ENCODE data around the gene DNAI2. TPM values are rescaled to one million over a fixed set of nuclear protein-coding genes. Genes with fewer than 3 reads are reported as not detected.

Gene DNAI2
- polyA plus RNA-seq (ENCODE audit: insufficient read length in 4 of 4) = under 1 TPM in 1 of 4 donors, not detected in 3; 0.19 TPM

GRCh38 chr17:74274060-74274708, at the start of gene DNAI2:
TSS of gene DNAI2 (plus strand) at chr17:74274234. CDS start at chr17:74281818, 7,584 bp downstream.
- DNase-seq (ENCODE audit: low read depth in 4 of 4, low spot score in 3 of 4) = peak in 1 of 4 donors; percentile 49

- no peak for DNase-seq (ENCODE audit: low read depth in 4 of 4, low spot score in 3 of 4)
Observed at GRCh38 chr17:74224959-74225725, 48.9 kb upstream of the DNAI2 start.

- no peak for DNase-seq (ENCODE audit: low read depth in 4 of 4, low spot score in 3 of 4)
Observed at GRCh38 chr17:74226252-74226651, 47.8 kb upstream of the DNAI2 start.

GRCh38 chr17:74227271-74228080, 46.6 kb upstream of the DNAI2 start:
- no peak for DNase-seq (ENCODE audit: low read depth in 4 of 4, low spot score in 3 of 4)

GRCh38 chr17:74228306-74228978, 45.6 kb upstream of the DNAI2 start:
- no peak for DNase-seq (ENCODE audit: low read depth in 4 of 4, low spot score in 3 of 4)

GRCh38 chr17:74230896-74231295, 43.1 kb upstream of the DNAI2 start:
- no peak for DNase-seq (ENCODE audit: low read depth in 4 of 4, low spot score in 3 of 4)

- no peak for DNase-seq (ENCODE audit: low read depth in 4 of 4, low spot score in 3 of 4)
Observed at GRCh38 chr17:74231928-74232907, 41.8 kb upstream of the DNAI2 start.

GRCh38 chr17:74233937-74234336, 40.1 kb upstream of the DNAI2 start:
- no peak for DNase-seq (ENCODE audit: low read depth in 4 of 4, low spot score in 3 of 4)

GRCh38 chr17:74234486-74234885, 39.5 kb upstream of the DNAI2 start:
- no peak for DNase-seq (ENCODE audit: low read depth in 4 of 4, low spot score in 3 of 4)

GRCh38 chr17:74235040-74235581, 38.9 kb upstream of the DNAI2 start:
- no peak for DNase-seq (ENCODE audit: low read depth in 4 of 4, low spot score in 3 of 4)

- DNase-seq (ENCODE audit: low read depth in 4 of 4, low spot score in 3 of 4) = no peak
Observed at GRCh38 chr17:74235911-74236371, 38.1 kb upstream of the DNAI2 start.

- DNase-seq (ENCODE audit: low read depth in 4 of 4, low spot score in 3 of 4) = no peak
Observed at GRCh38 chr17:74237321-74237720, 36.7 kb upstream of the DNAI2 start.

GRCh38 chr17:74239172-74239571, 34.9 kb upstream of the DNAI2 start:
- DNase-seq (ENCODE audit: low read depth in 4 of 4, low spot score in 3 of 4) = no peak

- DNase-seq (ENCODE audit: low read depth in 4 of 4, low spot score in 3 of 4) = no peak
Observed at GRCh38 chr17:74240618-74241205, 33.3 kb upstream of the DNAI2 start.

GRCh38 chr17:74241431-74241830, 32.6 kb upstream of the DNAI2 start:
- no peak for DNase-seq (ENCODE audit: low read depth in 4 of 4, low spot score in 3 of 4)

GRCh38 chr17:74241847-74242246, 32.2 kb upstream of the DNAI2 start:
- DNase-seq (ENCODE audit: low read depth in 4 of 4, low spot score in 3 of 4) = no peak

- no peak for DNase-seq (ENCODE audit: low read depth in 4 of 4, low spot score in 3 of 4)
Observed at GRCh38 chr17:74243013-74243755, 30.9 kb upstream of the DNAI2 start.

GRCh38 chr17:74244128-74244527, 29.9 kb upstream of the DNAI2 start:
- DNase-seq (ENCODE audit: low read depth in 4 of 4, low spot score in 3 of 4) = no peak

All from right renal pelvis (tissue), 4 donors.